Right atrium auricular region (tissue), 2 donors: ENCODE results near the gene GJA1. TPM values are rescaled to one million over a fixed set of nuclear protein-coding genes. Genes with fewer than 3 reads are reported as not detected.

Experiments
- DNase-seq: peaks from one replicate; pipeline ENCODE4 v3.0.0-alpha.2; 2019; ENCODE audit warnings: low spot score
- H3K27ac ChIP-seq, 2 donors: fragments of 200-600 bp; sonication (generic); 1 replicate in 1 of 2; 2 replicates in 1 of 2; pipeline ENCODE4 v1.5.1; 2016 to 2019
- H3K27me3 ChIP-seq, 2 donors: fragments of 200-600 bp; sonication (generic); one replicate each; pipeline versions ENCODE4 v1.5.1 to v1.6.0; 2017 to 2019
- H3K36me3 ChIP-seq: fragments of 200-600 bp; sonication (generic); one replicate; pipeline ENCODE4 v1.5.1; 2016
- H3K4me1 ChIP-seq, 2 donors: fragments of 200-600 bp; sonication (generic); one replicate each; pipeline versions ENCODE4 v1.5.1 to v1.6.0; 2017 to 2019
- H3K4me3 ChIP-seq, 2 donors: fragments of 200-600 bp; sonication (generic); 1 replicate in 1 of 2; 2 replicates in 1 of 2; pipeline ENCODE4 v1.5.1; 2017 to 2019; ENCODE audit warnings: mild to moderate bottlenecking in 1 of 2, moderate library complexity in 1 of 2
- H3K9me3 ChIP-seq, 2 donors: fragments of 200-600 bp; sonication (generic); one replicate each; pipeline ENCODE4 v1.5.1; 2019
- CTCF ChIP-seq, 2 donors: fragments of 200-600 bp; sonication (generic); IDR thresholded peaks; one replicate each; pipeline ENCODE4 v1.5.1; 2019; ENCODE audit warnings: antibody characterized with exemption in 2 of 2
- total RNA-seq, 2 donors: library from RNA; depleted of rRNA; stranded (reverse); fragments of >200 nt; gene quantifications; one replicate each; pipeline ENCODE4 v1.1.0, GENCODE V29; 2016

Gene GJA1
- total RNA-seq, 2 donors from 2014 or later, result 122 to 235 TPM

DNA sequence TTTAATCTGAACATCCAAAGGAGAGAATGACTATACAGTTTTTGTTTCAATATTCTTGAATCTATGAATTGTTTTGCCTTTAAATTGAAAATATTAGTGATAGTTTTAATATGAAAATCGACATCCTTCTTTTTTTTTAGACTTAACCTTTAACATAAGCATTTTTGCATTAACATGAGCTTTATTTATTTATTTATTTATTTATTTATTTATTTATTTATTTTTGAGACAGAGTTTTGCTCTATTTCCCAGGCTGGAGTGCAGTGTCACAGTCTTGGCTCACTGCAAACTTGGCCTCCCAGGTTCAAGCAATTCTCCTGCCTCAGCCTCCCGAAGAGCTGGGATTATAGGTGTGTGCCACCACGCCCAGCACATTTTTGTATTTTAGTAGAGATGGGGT is 27.6 kb downstream of the GJA1 start:
- DNase-seq, result no peak
- Histone ChIP-seq H3K9me3 (no peaks in the 10 kb centered on the region), H3K27ac (no peak overlapping the region), H3K4me1 (no peaks in the 10 kb centered on the region), H3K36me3 (no peaks in the 10 kb centered on the region), H3K4me3 (no peak overlapping the region), H3K27me3 (no peaks in the 10 kb centered on the region)
- no peak for TF ChIP-seq CTCF (IDR thresholded peaks at IDR 0.05)

- no peak for TF ChIP-seq CTCF (IDR thresholded peaks at IDR 0.05)
- DNase-seq, result no peak
These were observed 29.7 kb downstream of the GJA1 start for GRCh38 chr6:121465101-121465500.

DNA sequence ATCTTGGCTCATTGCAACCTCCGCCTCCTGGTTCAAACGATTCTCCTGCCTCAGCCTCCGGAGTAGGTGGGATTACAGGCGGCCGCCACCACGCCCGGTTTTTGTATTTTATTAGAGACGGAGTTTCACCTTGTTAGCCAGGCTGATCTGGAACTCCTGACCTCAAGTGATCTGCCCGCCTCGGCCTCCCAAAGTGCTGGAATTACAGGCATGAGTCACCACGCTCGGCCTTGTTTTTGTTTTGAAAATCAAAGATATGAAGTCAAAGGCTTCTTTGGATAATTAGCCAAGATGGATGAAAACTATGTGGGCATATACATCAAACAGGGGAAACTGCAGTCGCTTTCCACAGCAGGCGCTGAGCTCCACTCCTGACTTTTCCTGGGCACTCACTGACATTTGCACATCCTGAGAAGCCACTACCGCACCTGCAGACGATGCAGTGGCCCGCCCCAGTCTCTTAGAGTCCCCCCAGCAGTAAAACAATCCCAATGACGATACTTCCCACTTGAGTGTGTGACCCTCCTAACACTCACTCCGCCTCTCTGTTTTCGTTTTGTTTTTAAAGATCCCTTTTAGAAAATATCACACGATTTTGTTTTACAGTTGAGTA is 44.1 kb downstream of the GJA1 start:
- Histone ChIP-seq H3K27ac (no peak overlapping the region), H3K36me3 (no peaks in the 10 kb centered on the region), H3K9me3 (no peaks in the 10 kb centered on the region), H3K4me1 (no peaks in the 10 kb centered on the region), H3K4me3 (no peak overlapping the region), H3K27me3 (no peaks in the 10 kb centered on the region)
- no peak for DNase-seq
- no peak for TF ChIP-seq CTCF (IDR thresholded peaks at IDR 0.05)

More at GRCh38 chr6:121465101-121465500, 29.7 kb downstream of the GJA1 start:
- Histone ChIP-seq H3K4me3 (no peak overlapping the region), H3K27me3 (no peaks in the 10 kb centered on the region), H3K36me3 (no peaks in the 10 kb centered on the region), H3K27ac (no peak overlapping the region), H3K9me3 (no peaks in the 10 kb centered on the region), H3K4me1 (no peaks in the 10 kb centered on the region)

DNA sequence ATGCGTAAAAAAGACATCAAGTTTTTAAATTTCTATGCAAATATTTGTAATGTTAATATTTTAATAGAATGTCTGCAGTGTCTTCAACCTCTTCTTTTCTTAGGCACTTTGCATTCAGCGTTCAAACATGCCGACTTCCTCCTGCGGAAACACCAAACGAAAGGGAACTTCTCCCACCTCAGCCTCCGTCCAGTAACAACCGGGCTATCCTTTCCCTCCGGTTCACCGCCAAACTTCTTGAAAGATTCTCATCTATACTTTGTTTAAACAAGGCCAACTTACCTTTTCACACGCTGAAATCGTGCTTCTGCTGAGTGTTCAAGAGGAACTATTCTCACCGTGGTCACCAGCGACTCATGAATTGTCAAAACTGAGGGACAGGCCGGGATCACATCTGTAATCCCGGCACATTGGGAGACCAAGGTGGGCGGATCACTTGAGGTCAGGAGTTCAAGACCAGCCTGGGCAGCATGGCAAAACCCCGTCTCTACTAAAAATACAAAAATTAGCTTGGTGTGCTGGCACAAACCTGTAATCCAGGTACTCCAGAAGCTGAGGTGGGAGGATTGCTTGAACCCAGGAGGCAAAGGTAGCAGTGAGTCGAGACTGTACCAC is 44.8 kb downstream of the GJA1 start:
- Histone ChIP-seq H3K27me3 (no peaks in the 10 kb centered on the region), H3K4me3 (no peak overlapping the region), H3K4me1 (no peaks in the 10 kb centered on the region), H3K36me3 (no peaks in the 10 kb centered on the region), H3K27ac (no peak overlapping the region), H3K9me3 (no peaks in the 10 kb centered on the region)
- no peak for TF ChIP-seq CTCF (IDR thresholded peaks at IDR 0.05)
- no peak for DNase-seq

DNA sequence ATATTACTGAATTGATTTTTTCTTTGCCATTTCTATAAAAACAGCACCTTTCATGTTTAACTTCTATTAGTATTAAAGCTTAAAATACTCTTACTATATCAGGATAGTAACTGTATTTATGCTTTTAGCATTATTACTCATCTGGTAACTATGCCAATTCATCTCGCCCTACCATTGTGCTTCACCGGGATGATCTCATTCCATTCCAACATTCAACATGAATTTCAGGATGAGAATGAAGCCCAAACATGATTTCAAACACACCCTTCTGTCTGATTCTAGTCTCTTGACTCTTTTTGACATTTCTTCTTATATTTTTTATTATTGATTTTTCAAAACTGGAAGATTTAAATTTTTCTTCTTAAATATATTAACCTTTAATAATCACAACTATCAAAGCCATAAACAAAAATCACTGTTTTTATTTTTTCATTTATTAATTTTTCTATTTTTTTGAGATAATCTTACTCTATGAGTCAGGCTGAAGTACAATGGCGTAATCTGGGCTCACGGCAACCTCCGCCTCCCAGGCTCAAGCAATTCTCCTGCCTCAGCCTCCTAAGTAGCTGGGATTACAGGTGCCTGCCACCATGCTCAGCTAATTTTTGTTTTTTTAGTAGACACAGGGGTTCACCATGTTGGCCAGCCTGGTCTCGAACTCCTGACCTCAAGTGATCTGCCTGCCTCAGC is 46.7 kb downstream of the GJA1 start:
- no peaks in the 10 kb centered on the region for H3K27me3 ChIP-seq
- no peak for TF ChIP-seq CTCF (IDR thresholded peaks at IDR 0.05)
- no peak overlapping the region for H3K4me3 ChIP-seq
- no peaks in the 10 kb centered on the region for H3K4me1 ChIP-seq
- H3K36me3 ChIP-seq, result no peaks in the 10 kb centered on the region
- no peak for DNase-seq
- H3K27ac ChIP-seq, result no peak overlapping the region
- no peaks in the 10 kb centered on the region for H3K9me3 ChIP-seq
